Activated CD4-positive, alpha-beta T cell treated with anti-CD3 and anti-CD28 coated beads for 36 hours (primary cell): Measurements from ENCODE around the gene STAM2. TPM values are rescaled to one million over a fixed set of nuclear protein-coding genes. Genes with fewer than 3 reads are reported as not detected.
"Not testable (repeated sequence)": the region's sequence is repeated elsewhere in the genome, so short reads cannot be mapped to it uniquely, and the experiment has no call there.

Experiments
- ATAC-seq: fragments of 200-7000 bp; cut with Tn5 transposase; one replicate; pipeline ENCODE4 v1.10.0; 2021; ENCODE audit warnings: mild to moderate bottlenecking, moderate library complexity
- CTCF ChIA-PET: fragments of 350-600 bp; sonication (Branson Sonifier 250); formaldehyde crosslinking; loops from one replicate; lab custom pipeline; 2021; ENCODE audit warnings: antibody characterized with exemption; lab: Charles Lee
- POLR2A ChIA-PET: fragments of 350-600 bp; sonication (Branson Sonifier 250); formaldehyde crosslinking; loops from one replicate; lab custom pipeline; 2021; ENCODE audit warnings: antibody characterized with exemption, inconsistent platforms; lab: Charles Lee
- DNase-seq: peaks from one replicate; pipeline ENCODE4 v3.0.0-alpha.2; 2020
- H3K27ac Mint-ChIP-seq: one replicate; pipeline ENCODE4 v1.8.0; 2021; ENCODE audit warnings: mixed read lengths
- H3K27me3 Mint-ChIP-seq: one replicate; pipeline ENCODE4 v1.8.0; 2021; ENCODE audit warnings: mixed read lengths
- H3K36me3 Mint-ChIP-seq: one replicate; pipeline ENCODE4 v1.8.0; 2021; ENCODE audit warnings: low read depth, mixed read lengths
- H3K4me1 Mint-ChIP-seq: one replicate; pipeline ENCODE4 v1.8.0; 2021; ENCODE audit warnings: mixed read lengths
- H3K4me3 Mint-ChIP-seq: one replicate; pipeline ENCODE4 v1.8.0; 2021; ENCODE audit warnings: mild to moderate bottlenecking, moderate library complexity, mixed read lengths
- H3K9me3 Mint-ChIP-seq: one replicate; pipeline ENCODE4 v1.8.0; 2021; ENCODE audit warnings: low read depth, mixed read lengths
- intact Hi-C, 2 experiments: fragments of 100-400 bp; cut with DNase I in 1 of 2; cut with micrococcal nuclease in 1 of 2; formaldehyde crosslinking; loops; one replicate each; pipeline versions ENCODE4 v1.14.2 to v1.15.1; 2022 to 2024; cut with DNase I, micrococcal nuclease
- total RNA-seq, 2 experiments: library from RNA; stranded (reverse); gene quantifications; one replicate each; pipeline ENCODE4 v1.2.3, GENCODE V29; 2021

The STAM2 gene
- total RNA-seq, 2 experiments from 2014 or later, result 14.9 to 18.5 TPM

- H3K36me3 Mint-ChIP-seq, POLR2A ChIA-PET, ATAC-seq, H3K4me3 Mint-ChIP-seq, H3K9me3 Mint-ChIP-seq, H3K4me1 Mint-ChIP-seq, intact Hi-C loops, H3K27ac Mint-ChIP-seq, DNase-seq: not testable (repeated sequence)
- CTCF ChIA-PET, result interaction anchor here (1.1 kb wide), 1 partner anchor 12 kb away, joined by 3 read pairs; no protein-coding TSS in a partner anchor
- peaks cover 10% of the 10 kb centered on the region for H3K27me3 Mint-ChIP-seq
These were observed 84.8 kb downstream of the STAM2 start for GRCh38 chr2:152090726-152091125.

DNA sequence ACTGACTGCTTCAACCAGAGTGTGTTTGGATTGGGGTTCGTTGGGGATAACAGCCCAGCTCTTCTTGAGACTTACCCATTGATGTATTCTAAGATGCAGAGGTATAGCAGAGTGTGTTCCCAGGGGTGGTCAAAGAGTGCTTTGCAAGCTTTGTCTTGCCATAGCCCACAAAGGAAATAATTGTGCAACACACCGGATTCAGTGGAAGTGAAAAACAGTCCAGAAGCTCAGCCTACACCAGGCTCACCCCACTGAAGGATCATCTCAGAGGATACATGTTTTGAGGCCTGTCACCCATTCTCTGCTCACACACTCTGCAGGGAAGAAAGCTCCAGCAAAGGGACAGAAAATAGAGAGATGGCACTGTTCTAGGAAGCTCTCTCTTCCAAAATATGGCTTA, 86.3 kb downstream of the STAM2 start:
- CTCF ChIA-PET, result no interaction called here
- no peaks in the 10 kb centered on the region for H3K36me3 Mint-ChIP-seq
- intact Hi-C loops, result no loop called here
- ATAC-seq (no peak), DNase-seq (no peak)
- H3K4me1 Mint-ChIP-seq, result no peaks in the 10 kb centered on the region
- no peak overlapping the region for H3K4me3 Mint-ChIP-seq
- POLR2A ChIA-PET, result no interaction called here
- H3K27ac Mint-ChIP-seq, result no peak overlapping the region
- no peaks in the 10 kb centered on the region for H3K9me3 Mint-ChIP-seq
- H3K27me3 Mint-ChIP-seq, result peaks cover 4% of the 10 kb centered on the region

DNA sequence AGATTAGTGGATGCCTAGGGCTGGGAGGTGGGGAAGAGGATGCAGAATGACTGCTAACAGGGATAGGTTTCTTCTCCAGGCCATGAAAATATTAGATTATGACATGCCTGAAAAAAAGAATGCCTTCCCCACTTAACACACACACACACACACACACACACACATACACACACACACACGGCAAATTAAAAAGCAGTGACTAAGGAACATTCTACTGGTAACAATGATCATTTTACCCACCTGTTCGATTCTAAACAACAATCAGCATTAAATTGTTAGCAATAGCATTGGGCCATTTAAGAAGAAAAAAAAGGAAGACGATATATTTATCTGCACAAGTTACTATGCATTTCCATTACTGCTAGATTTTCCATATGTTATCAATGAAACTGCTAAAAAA, 87.6 kb downstream of the STAM2 start:
- no peak for ATAC-seq
- POLR2A ChIA-PET, result no interaction called here

DNA sequence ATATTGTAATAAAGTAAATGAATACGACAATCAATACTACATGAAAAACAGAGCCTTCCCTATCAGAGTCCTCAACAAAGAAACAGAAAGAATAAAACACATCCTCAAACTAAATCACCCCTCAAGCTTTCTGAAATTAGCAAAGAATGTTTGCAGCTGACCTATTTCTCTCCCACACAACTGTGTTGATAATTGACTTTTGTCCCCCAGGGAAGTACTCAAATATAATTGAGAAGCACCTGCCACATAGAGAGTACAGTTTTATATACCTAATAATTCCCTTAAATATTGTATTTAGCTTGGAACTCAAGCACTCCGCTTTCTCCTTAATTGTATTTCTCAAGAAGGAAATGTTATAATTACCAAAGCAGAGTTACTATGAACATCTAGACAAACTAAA, 89.3 kb downstream of the STAM2 start:
- DNase-seq, result no peak
- H3K9me3 Mint-ChIP-seq, result no peaks in the 10 kb centered on the region
- no peaks in the 10 kb centered on the region for H3K4me1 Mint-ChIP-seq
- POLR2A ChIA-PET, result no interaction called here
- intact Hi-C loops, result no loop called here
- H3K27me3 Mint-ChIP-seq, result no peaks in the 10 kb centered on the region
- no peak for ATAC-seq
- no peak overlapping the region for H3K4me3 Mint-ChIP-seq
- H3K36me3 Mint-ChIP-seq, result no peaks in the 10 kb centered on the region
- no peak overlapping the region for H3K27ac Mint-ChIP-seq
- CTCF ChIA-PET, result no interaction called here

More for the DNA sequence above, 87.6 kb downstream of the STAM2 start:
- H3K4me3 Mint-ChIP-seq, result no peak overlapping the region
- CTCF ChIA-PET, result interaction anchor here (0.6 kb wide), 1 partner anchor 596 kb away, joined by 3 read pairs; no protein-coding TSS in a partner anchor
- no peaks in the 10 kb centered on the region for H3K9me3 Mint-ChIP-seq
- intact Hi-C loops, result no loop called here
- H3K4me1 Mint-ChIP-seq, result no peaks in the 10 kb centered on the region
- DNase-seq, result no peak
- no peaks in the 10 kb centered on the region for H3K36me3 Mint-ChIP-seq
- no peaks in the 10 kb centered on the region for H3K27me3 Mint-ChIP-seq
- no peak overlapping the region for H3K27ac Mint-ChIP-seq

- no peaks in the 10 kb centered on the region for H3K27me3 Mint-ChIP-seq
- no peak overlapping the region for H3K4me3 Mint-ChIP-seq
- H3K27ac Mint-ChIP-seq, result no peak overlapping the region
- CTCF ChIA-PET, result interaction anchor here (0.6 kb wide), 1 partner anchor 480 kb away, joined by 3 read pairs; no protein-coding TSS in a partner anchor
- intact Hi-C loops, result no loop called here
- POLR2A ChIA-PET, result no interaction called here
- no peaks in the 10 kb centered on the region for H3K9me3 Mint-ChIP-seq
- no peaks in the 10 kb centered on the region for H3K4me1 Mint-ChIP-seq
- no peaks in the 10 kb centered on the region for H3K36me3 Mint-ChIP-seq
- ATAC-seq, result no peak
- no peak for DNase-seq
These were observed 91.5 kb downstream of the STAM2 start for GRCh38 chr2:152084076-152084475.

- Mint-ChIP-seq H3K36me3 (no peaks in the 10 kb centered on the region), H3K4me3 (no peak overlapping the region), H3K9me3 (no peaks in the 10 kb centered on the region), H3K27ac (no peak overlapping the region), H3K27me3 (no peaks in the 10 kb centered on the region), H3K4me1 (no peaks in the 10 kb centered on the region)
- ATAC-seq (no peak), DNase-seq (no peak)
- CTCF ChIA-PET, result no interaction called here
- intact Hi-C loops, result no loop called here
- POLR2A ChIA-PET, result no interaction called here
These were observed 92.2 kb downstream of the STAM2 start for GRCh38 chr2:152083202-152083875.

DNA sequence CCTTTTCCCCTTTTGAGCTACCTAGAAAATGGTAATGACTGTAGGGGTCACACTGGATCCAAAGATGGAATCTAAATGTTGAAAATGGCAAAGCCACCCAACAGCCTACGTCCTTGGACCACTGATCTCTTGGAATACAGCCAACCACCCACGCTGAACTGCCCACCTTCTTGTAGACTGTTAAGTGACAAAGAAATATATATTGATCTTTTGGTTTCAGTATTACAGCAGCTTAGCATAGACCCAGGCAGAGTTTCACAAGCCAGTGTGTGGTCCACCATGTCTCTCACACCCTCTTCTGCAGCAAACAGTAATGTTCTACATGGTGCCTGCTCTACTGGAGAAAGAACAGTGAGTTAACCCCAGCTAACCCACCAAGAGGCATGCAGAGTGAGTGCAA, 96.9 kb downstream of the STAM2 start:
- Mint-ChIP-seq H3K4me3 (no peak overlapping the region), H3K9me3 (no peaks in the 10 kb centered on the region), H3K36me3 (no peaks in the 10 kb centered on the region), H3K4me1 (no peaks in the 10 kb centered on the region), H3K27me3 (peaks cover 2% of the 10 kb centered on the region), H3K27ac (no peak overlapping the region)
- ATAC-seq (no peak), DNase-seq (no peak)
- ChIA-PET CTCF (no interaction called here), POLR2A (no interaction called here)
- intact Hi-C loops, result no loop called here

- intact Hi-C loops, result no loop called here
- H3K27ac Mint-ChIP-seq, result no peak overlapping the region
- POLR2A ChIA-PET, result no interaction called here
- DNase-seq (no peak), ATAC-seq (no peak)
- H3K9me3 Mint-ChIP-seq, result no peaks in the 10 kb centered on the region
- no peaks in the 10 kb centered on the region for H3K4me1 Mint-ChIP-seq
- no peak overlapping the region for H3K4me3 Mint-ChIP-seq
- CTCF ChIA-PET, result no interaction called here
- peaks cover 2% of the 10 kb centered on the region for H3K27me3 Mint-ChIP-seq
- H3K36me3 Mint-ChIP-seq, result no peaks in the 10 kb centered on the region
These were observed 97.5 kb downstream of the STAM2 start for GRCh38 chr2:152078023-152078422.

GRCh38 chr2:152075461-152076050, 100.0 kb downstream of the STAM2 start:
- no peaks in the 10 kb centered on the region for H3K9me3 Mint-ChIP-seq
- ChIA-PET CTCF (interaction anchor here (0.7 kb wide), 1 partner anchor 459 kb away, joined by 3 read pairs; no protein-coding TSS in a partner anchor), POLR2A (no interaction called here)
- peaks cover 2% of the 10 kb centered on the region for H3K27me3 Mint-ChIP-seq
- intact Hi-C loops, result no loop called here
- no peaks in the 10 kb centered on the region for H3K4me1 Mint-ChIP-seq
- H3K36me3 Mint-ChIP-seq, result no peaks in the 10 kb centered on the region
- no peak for ATAC-seq
- no peak for DNase-seq
- H3K27ac Mint-ChIP-seq, result no peak overlapping the region
- no peak overlapping the region for H3K4me3 Mint-ChIP-seq

DNA sequence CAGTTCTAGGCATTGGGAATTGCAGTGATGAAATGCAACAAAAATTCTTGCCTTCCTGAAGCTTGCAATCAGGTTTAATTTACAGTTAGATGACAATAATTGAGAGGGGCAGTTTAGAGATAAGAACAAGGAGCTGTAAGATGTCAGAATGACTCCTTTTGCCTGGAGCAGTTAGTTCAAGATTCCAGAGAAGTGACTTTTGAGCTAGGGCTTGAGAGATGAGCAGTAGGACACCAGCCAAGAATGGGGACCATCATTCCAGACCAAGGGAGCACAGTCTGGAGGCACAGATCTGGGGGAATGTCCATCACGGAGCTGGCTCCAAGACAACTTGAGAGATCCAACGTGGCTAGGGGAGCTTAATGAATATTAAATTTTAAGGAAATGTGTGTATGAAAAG, 103.6 kb downstream of the STAM2 start:
- no peak for ATAC-seq
- DNase-seq, result no peak
- H3K9me3 Mint-ChIP-seq, result no peaks in the 10 kb centered on the region
- H3K27ac Mint-ChIP-seq, result no peak overlapping the region
- CTCF ChIA-PET, result no interaction called here
- peaks cover 2% of the 10 kb centered on the region for H3K27me3 Mint-ChIP-seq
- POLR2A ChIA-PET, result no interaction called here
- intact Hi-C loops, result no loop called here
- no peaks in the 10 kb centered on the region for H3K4me1 Mint-ChIP-seq
- no peaks in the 10 kb centered on the region for H3K36me3 Mint-ChIP-seq
- no peak overlapping the region for H3K4me3 Mint-ChIP-seq

GRCh38 chr2:152071518-152071917, 104.0 kb downstream of the STAM2 start:
- no peak overlapping the region for H3K27ac Mint-ChIP-seq
- no peaks in the 10 kb centered on the region for H3K9me3 Mint-ChIP-seq
- CTCF ChIA-PET, result no interaction called here
- no peaks in the 10 kb centered on the region for H3K36me3 Mint-ChIP-seq
- intact Hi-C loops, result no loop called here
- POLR2A ChIA-PET, result no interaction called here
- DNase-seq (no peak), ATAC-seq (no peak)
- H3K27me3 Mint-ChIP-seq, result peaks cover 2% of the 10 kb centered on the region
- no peaks in the 10 kb centered on the region for H3K4me1 Mint-ChIP-seq
- no peak overlapping the region for H3K4me3 Mint-ChIP-seq

- DNase-seq (no peak), ATAC-seq (no peak)
- Mint-ChIP-seq H3K9me3 (no peaks in the 10 kb centered on the region), H3K36me3 (no peaks in the 10 kb centered on the region), H3K4me1 (no peaks in the 10 kb centered on the region), H3K27me3 (peaks cover 3% of the 10 kb centered on the region), H3K27ac (no peak overlapping the region), H3K4me3 (no peak overlapping the region)
- intact Hi-C loops, result no loop called here
- CTCF ChIA-PET, result no interaction called here
- POLR2A ChIA-PET, result no interaction called here
These were observed 104.5 kb downstream of the STAM2 start for GRCh38 chr2:152071092-152071491.
